Keratinocyte (primary cell): ENCODE measurements around the gene WDR7. TPM values are rescaled to one million over a fixed set of nuclear protein-coding genes. Genes with fewer than 3 reads are reported as not detected.
"Not testable (repeated sequence)": the region's sequence is repeated elsewhere in the genome, so short reads cannot be mapped to it uniquely, and the experiment has no call there.

Experiments used
- DNase-seq: peaks from one replicate; pipeline ENCODE4 v3.0.0-alpha.2; 2011; ENCODE audit warnings: low read depth, missing footprints, low spot score
- FAIRE-seq: peaks from 2 replicates; lab custom pipeline; 2011; peaks lifted over from hg19 to GRCh38; lab: Jason Lieb, UNC
- H2AFZ ChIP-seq: 2 replicates; pipeline ENCODE4 v1.6.0; 2012; ENCODE audit warnings: low read length, control low read depth, inconsistent platforms; ENCODE audit not compliant: control insufficient read depth
- H3K27ac ChIP-seq: 2 replicates; pipeline ENCODE4 v1.5.1; 2011; ENCODE audit warnings: low read length; ENCODE audit not compliant: control insufficient read depth, insufficient read depth
- H3K27me3 ChIP-seq: 3 replicates; pipeline ENCODE4 v1.6.0; 2011; ENCODE audit warnings: low read length; ENCODE audit not compliant: control insufficient read depth, insufficient read depth; ENCODE audit errors: extremely low read depth
- H3K36me3 ChIP-seq, 2 experiments: 2 replicates in 1 of 2; 3 replicates in 1 of 2; pipeline ENCODE4 v1.5.1; 2011; ENCODE audit warnings: low read length in 2 of 2, mild to moderate bottlenecking in 1 of 2; ENCODE audit not compliant: control insufficient read depth in 2 of 2, insufficient read depth in 2 of 2; ENCODE audit errors: extremely low read depth in 1 of 2
- H3K4me1 ChIP-seq: 3 replicates; pipeline ENCODE4 v1.5.1; 2011; ENCODE audit warnings: low read length; ENCODE audit not compliant: control insufficient read depth, insufficient read depth; ENCODE audit errors: extremely low read depth
- H3K4me2 ChIP-seq: 3 replicates; pipeline ENCODE4 v1.6.0; 2011; ENCODE audit warnings: low read depth, low read length; ENCODE audit not compliant: control insufficient read depth, insufficient read depth; ENCODE audit errors: extremely low read depth
- H3K4me3 ChIP-seq, 3 experiments: fragments of 200-600 bp in 1 of 3; sonication (generic) in 1 of 3; 2 replicates in 2 of 3; 3 replicates in 1 of 3; pipeline ENCODE4 v1.5.1; 2011 to 2016; ENCODE audit warnings: low read length in 3 of 3, mild to moderate bottlenecking in 3 of 3, control low read depth in 2 of 3, inconsistent platforms in 1 of 3, low read depth in 1 of 3, mixed read lengths in 1 of 3, mixed run types in 1 of 3, moderate library complexity in 1 of 3; ENCODE audit not compliant: control insufficient read depth in 2 of 3, insufficient read depth in 2 of 3; ENCODE audit errors: extremely low read depth in 1 of 3
- H3K79me2 ChIP-seq: 2 replicates; pipeline ENCODE4 v1.6.0; 2012; ENCODE audit warnings: low read length; ENCODE audit not compliant: control insufficient read depth, insufficient read depth
- H3K9ac ChIP-seq: 3 replicates; pipeline ENCODE4 v1.6.0; 2011; ENCODE audit warnings: low read length; ENCODE audit not compliant: control insufficient read depth, insufficient read depth; ENCODE audit errors: extremely low read depth
- H3K9me1 ChIP-seq: 3 replicates; pipeline ENCODE4 v1.6.0; 2011; ENCODE audit warnings: low read length; ENCODE audit not compliant: control insufficient read depth, insufficient read depth; ENCODE audit errors: extremely low read depth
- H3K9me3 ChIP-seq: 2 replicates; pipeline ENCODE4 v1.5.1; 2012; ENCODE audit warnings: low read depth, low read length; ENCODE audit not compliant: control insufficient read depth
- H4K20me1 ChIP-seq: 3 replicates; pipeline ENCODE4 v1.6.0; 2011; ENCODE audit warnings: low read length; ENCODE audit not compliant: control insufficient read depth, insufficient read depth; ENCODE audit errors: extremely low read depth
- CTCF ChIP-seq, 3 experiments: IDR thresholded peaks in 1 of 3; conservative IDR thresholded peaks in 1 of 3; optimal IDR thresholded peaks in 1 of 3; 2 replicates in 2 of 3; 3 replicates in 1 of 3; pipeline versions ENCODE3 to v1.5.1; 2011; ENCODE audit warnings: low read length in 3 of 3, mild to moderate bottlenecking in 3 of 3, moderate library complexity in 2 of 3, control low read depth in 1 of 3, inconsistent platforms in 1 of 3; ENCODE audit not compliant: insufficient read depth in 2 of 3; ENCODE audit errors: extremely low read depth in 1 of 3
- EZH2 ChIP-seq: IDR thresholded peaks from one replicate; pipeline ENCODE4 v1.6.1; 2012; ENCODE audit warnings: inconsistent platforms, mild to moderate bottlenecking, low read length, moderate library complexity
- dilution Hi-C: fragments of 300-500 bp; cut with MboI; formaldehyde crosslinking; loops from one replicate; pipeline ENCODE4 v1.7.0; 2020; ENCODE audit warnings: low sequenced_read_pairs; ENCODE audit not compliant: extremely low pct_ligation_motif_present
- polyA plus RNA-seq, 5 experiments: library from polyadenylated mRNA; depleted of rRNA in 3 of 5; stranded (reverse) in 3 of 5; stranded (forward) in 1 of 5; unstranded in 1 of 5; fragments of >200 nt; gene quantifications; 1 replicate in 1 of 5; 2 replicates in 3 of 5; 3 replicates in 1 of 5; pipeline versions ENCODE4 v1.2.1 to v1.2.3, GENCODE V29; 2011 to 2012; ENCODE audit warnings: missing spikeins in 2 of 5, low read depth in 1 of 5, low replicate concordance in 1 of 5

WDR7 gene
- polyA plus RNA-seq, 1 donor (not counting 4 experiments of a cell fraction or from before 2014, with no cell fraction given): 6.9 TPM

GRCh38 chr18:56652802-56653201 is 1.6 kb downstream of the WDR7 start:
- peaks cover 19% of the 10 kb centered on the region for H3K79me2 ChIP-seq
- dilution Hi-C loops: no loop called here
- no peak overlapping the region for H3K4me3 ChIP-seq
- peaks cover 11% of the 10 kb centered on the region for H3K4me1 ChIP-seq
- no peaks in the 10 kb centered on the region for H3K27me3 ChIP-seq
- TF ChIP-seq CTCF (optimal IDR thresholded peaks at IDR 0.05 in 1 of 3, IDR thresholded peaks at IDR 0.05 in 1 of 3, conservative IDR thresholded peaks at IDR 0.05 in 1 of 3; ENCODE audit: extremely low read depth in 1 of 3, insufficient read depth in 2 of 3, low read length in 3 of 3) (no peak), EZH2 (no peak)
- no peak overlapping the region for H3K27ac ChIP-seq
- no peaks in the 10 kb centered on the region for H3K36me3 ChIP-seq
- no peaks in the 10 kb centered on the region for H4K20me1 ChIP-seq
- H3K9me3 ChIP-seq: no peaks in the 10 kb centered on the region
- no peaks in the 10 kb centered on the region for H3K9me1 ChIP-seq
- DNase-seq (no peak), FAIRE-seq (no peak)
- no peak overlapping the region for H2AFZ ChIP-seq
- no peak overlapping the region for H3K9ac ChIP-seq
- H3K4me2 ChIP-seq: no peak overlapping the region

GRCh38 chr18:56654280-56654679 is 3.1 kb downstream of the WDR7 start:
- FAIRE-seq, H3K27me3 ChIP-seq, H3K9ac ChIP-seq, H3K9me1 ChIP-seq, H3K4me2 ChIP-seq, H3K9me3 ChIP-seq, H3K27ac ChIP-seq, dilution Hi-C loops, DNase-seq, H2AFZ ChIP-seq, H3K4me3 ChIP-seq, H4K20me1 ChIP-seq, H3K36me3 ChIP-seq: not testable (repeated sequence)
- Histone ChIP-seq H3K4me1 (peaks cover 11% of the 10 kb centered on the region), H3K79me2 (peaks cover 19% of the 10 kb centered on the region)

GRCh38 chr18:56658261-56658660 is 7.1 kb downstream of the WDR7 start:
- FAIRE-seq (no peak), DNase-seq (no peak)
- no peak overlapping the region for H3K4me3 ChIP-seq
- no peak overlapping the region for H3K4me2 ChIP-seq
- H4K20me1 ChIP-seq: no peaks in the 10 kb centered on the region
- H3K27ac ChIP-seq: no peak overlapping the region
- peaks cover 9% of the 10 kb centered on the region for H3K79me2 ChIP-seq
- H3K9me1 ChIP-seq: no peaks in the 10 kb centered on the region
- H3K9me3 ChIP-seq: no peaks in the 10 kb centered on the region
- dilution Hi-C loops: no loop called here
- no peak overlapping the region for H3K9ac ChIP-seq
- H3K27me3 ChIP-seq: no peaks in the 10 kb centered on the region
- no peaks in the 10 kb centered on the region for H3K4me1 ChIP-seq
- no peaks in the 10 kb centered on the region for H3K36me3 ChIP-seq
- TF ChIP-seq CTCF (optimal IDR thresholded peaks at IDR 0.05 in 1 of 3, IDR thresholded peaks at IDR 0.05 in 1 of 3, conservative IDR thresholded peaks at IDR 0.05 in 1 of 3; ENCODE audit: extremely low read depth in 1 of 3, insufficient read depth in 2 of 3, low read length in 3 of 3) (no peak), EZH2 (no peak)
- H2AFZ ChIP-seq: no peak overlapping the region
